RWPE1 (cell line): ENCODE measurements around the gene CD109.

Experiments used
- CTCF ChIA-PET: fragments of 350-600 bp; sonication (Branson Sonifier 250); formaldehyde crosslinking; extraction: SDS; loops from one replicate; lab custom pipeline; 2021; lab: Yijun Ruan, JAX
- POLR2A ChIA-PET: fragments of 400-600 bp; formaldehyde crosslinking; extraction: SDS; loops from one replicate; lab custom pipeline; 2020; ENCODE audit warnings: antibody characterized with exemption; ENCODE audit not compliant: low non-redundant PET; lab: Yijun Ruan, JAX
- DNase-seq: peaks from one replicate; pipeline ENCODE4 v3.0.0; 2012; ENCODE audit warnings: low spot score
- H3K27ac ChIP-seq: fragments of 450-650 bp; 2 replicates; pipeline ENCODE4 v1.5.1; 2017
- CTCF ChIP-seq: fragments of 450-650 bp; conservative IDR thresholded peaks from 2 replicates; pipeline ENCODE4 v1.5.1; 2017; ENCODE audit warnings: low read depth, mild to moderate bottlenecking

Gene CD109

GRCh38 chr6:73854998-73855718, 159.2 kb downstream of the CD109 start:
- DNase-seq, result peak; percentile 29
- POLR2A ChIA-PET, result no interaction called here
- no peak overlapping the region for H3K27ac ChIP-seq
- CTCF ChIA-PET, result interaction anchor here (0.6 to 1.5 kb wide), 4 partner anchors 45 to 1693 kb away, joined by 3 to 5 read pairs (median 4); no protein-coding TSS in a partner anchor
- peak; percentile 81 for TF ChIP-seq CTCF

- ChIA-PET CTCF (no interaction called here), POLR2A (no interaction called here)
- TF ChIP-seq CTCF, result no peak
- no peak overlapping the region for H3K27ac ChIP-seq
- no peak for DNase-seq
These were observed 161.4 kb downstream of the CD109 start for GRCh38 chr6:73857341-73857890.

DNA sequence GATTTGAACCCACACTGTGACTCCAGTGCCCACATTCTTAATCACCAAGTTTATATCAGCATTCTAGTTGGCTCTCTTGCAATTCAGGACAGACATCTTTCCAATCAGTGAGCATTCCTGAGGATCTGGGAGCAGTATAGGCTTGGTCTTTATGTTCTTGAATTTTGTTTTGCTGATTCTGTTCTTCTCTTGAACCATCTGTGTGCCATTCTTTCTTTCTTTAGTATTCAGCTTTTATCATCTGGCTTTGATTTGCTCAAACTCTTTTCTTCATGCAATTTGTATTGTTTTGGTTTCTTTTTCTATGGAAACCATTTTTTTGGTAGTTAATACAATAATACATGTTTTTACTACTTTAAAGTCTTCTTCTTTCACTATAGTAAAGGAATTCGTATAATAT, 162.4 kb downstream of the CD109 start:
- no peak for TF ChIP-seq CTCF
- CTCF ChIA-PET, result no interaction called here
- no peak for DNase-seq
- POLR2A ChIA-PET, result no interaction called here
- no peak overlapping the region for H3K27ac ChIP-seq

- DNase-seq, result no peak
- ChIA-PET CTCF (no interaction called here), POLR2A (no interaction called here)
- no peak overlapping the region for H3K27ac ChIP-seq
- TF ChIP-seq CTCF, result no peak
These were observed 164.3 kb downstream of the CD109 start for GRCh38 chr6:73860303-73860702.

- H3K27ac ChIP-seq, result no peak overlapping the region
- CTCF ChIA-PET, result no interaction called here
- no peak for TF ChIP-seq CTCF
- POLR2A ChIA-PET, result no interaction called here
- DNase-seq, result no peak
These were observed 170.3 kb downstream of the CD109 start for GRCh38 chr6:73866305-73866704.

- DNase-seq, result no peak
- ChIA-PET CTCF (no interaction called here), POLR2A (no interaction called here)
- H3K27ac ChIP-seq, result no peak overlapping the region
- TF ChIP-seq CTCF, result no peak
These were observed 171.4 kb downstream of the CD109 start for GRCh38 chr6:73867411-73867810.
